Measurements from ENCODE around the gene HABP4.

Gene HABP4

DNA sequence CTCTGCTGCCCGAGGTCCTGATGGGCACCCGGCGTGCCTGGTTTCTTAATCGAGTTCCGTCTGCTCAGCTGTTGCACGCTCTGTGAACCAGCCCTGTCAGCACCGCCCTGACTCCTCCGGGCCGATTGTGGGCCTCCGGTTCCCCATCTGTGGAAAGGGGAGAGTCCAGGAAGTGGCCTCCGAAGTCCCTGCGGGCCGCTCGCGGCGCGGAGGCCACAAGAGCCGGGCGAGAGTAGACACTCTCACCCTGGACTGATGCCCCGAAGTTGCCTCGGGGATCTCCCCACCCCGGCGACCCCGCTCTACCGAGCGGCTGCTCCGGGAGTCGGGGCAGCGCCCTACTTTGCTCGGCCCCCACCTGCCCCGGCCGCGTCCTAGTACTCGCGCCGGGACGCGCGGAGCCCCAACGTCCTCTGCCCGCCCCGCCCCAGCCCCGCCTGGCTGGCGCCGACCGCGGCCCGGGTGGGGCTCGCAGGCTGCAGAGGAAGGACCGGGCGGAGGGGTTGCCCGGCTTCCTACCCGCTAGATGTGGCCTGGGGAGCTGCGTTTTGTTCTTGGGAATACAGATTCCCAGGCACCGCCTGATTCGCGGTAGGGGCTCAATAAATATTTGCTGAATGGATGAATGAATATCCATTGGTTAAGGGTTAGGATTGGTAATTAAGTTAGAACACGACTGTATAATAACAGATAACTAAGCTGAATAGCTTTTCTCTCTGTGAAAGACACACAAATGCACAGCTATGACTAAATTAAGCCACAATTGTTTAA lies 30.9 kb upstream of the HABP4 start:
- Histone ChIP-seq H3K27me3 (no peaks in the 10 kb centered on the region), H3K36me3 (no peaks in the 10 kb centered on the region), H3K4me1 (ENCODE audit: control insufficient read depth in 1 of 2, insufficient read depth in 1 of 2, low read depth in 1 of 2, low read length in 1 of 2) (peaks cover 22 to 28% of the 10 kb centered on the region in 2 experiments), H3K27ac (peak overlapping the region; percentile 79), H3K4me3 (ENCODE audit: low read depth in 1 of 2, low read length in 1 of 2) (peak overlapping the region; percentile 86 to 97), H3K9me3 (no peaks in the 10 kb centered on the region)
- no peak for TF ChIP-seq CTCF (IDR thresholded peaks at IDR 0.05)

DNA sequence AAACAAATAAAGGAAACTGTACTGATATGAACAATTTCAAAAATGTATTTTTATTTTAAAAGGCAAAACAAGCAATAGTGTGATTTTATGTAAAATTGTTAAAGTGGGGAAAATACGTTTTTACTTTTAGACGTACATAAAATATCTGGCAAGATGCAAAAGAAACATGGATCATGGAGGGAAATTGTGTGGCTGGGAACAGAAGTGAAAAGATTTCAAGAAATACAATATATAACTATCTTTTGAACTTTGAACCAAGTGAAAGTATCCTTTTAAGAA lies 30.3 kb upstream of the HABP4 start:
- peaks cover 17 to 22% of the 10 kb centered on the region in 2 experiments for H3K4me1 ChIP-seq (ENCODE audit: control insufficient read depth in 1 of 2, insufficient read depth in 1 of 2, low read depth in 1 of 2, low read length in 1 of 2)
- H3K27ac ChIP-seq = no peak overlapping the region
- H3K4me3 ChIP-seq (ENCODE audit: low read depth in 1 of 2, low read length in 1 of 2) = peak overlapping the region; percentile 86 to 97
- H3K9me3 ChIP-seq = no peaks in the 10 kb centered on the region
- no peaks in the 10 kb centered on the region for H3K27me3 ChIP-seq
- no peak for TF ChIP-seq CTCF (IDR thresholded peaks at IDR 0.05)
- no peaks in the 10 kb centered on the region for H3K36me3 ChIP-seq

DNA sequence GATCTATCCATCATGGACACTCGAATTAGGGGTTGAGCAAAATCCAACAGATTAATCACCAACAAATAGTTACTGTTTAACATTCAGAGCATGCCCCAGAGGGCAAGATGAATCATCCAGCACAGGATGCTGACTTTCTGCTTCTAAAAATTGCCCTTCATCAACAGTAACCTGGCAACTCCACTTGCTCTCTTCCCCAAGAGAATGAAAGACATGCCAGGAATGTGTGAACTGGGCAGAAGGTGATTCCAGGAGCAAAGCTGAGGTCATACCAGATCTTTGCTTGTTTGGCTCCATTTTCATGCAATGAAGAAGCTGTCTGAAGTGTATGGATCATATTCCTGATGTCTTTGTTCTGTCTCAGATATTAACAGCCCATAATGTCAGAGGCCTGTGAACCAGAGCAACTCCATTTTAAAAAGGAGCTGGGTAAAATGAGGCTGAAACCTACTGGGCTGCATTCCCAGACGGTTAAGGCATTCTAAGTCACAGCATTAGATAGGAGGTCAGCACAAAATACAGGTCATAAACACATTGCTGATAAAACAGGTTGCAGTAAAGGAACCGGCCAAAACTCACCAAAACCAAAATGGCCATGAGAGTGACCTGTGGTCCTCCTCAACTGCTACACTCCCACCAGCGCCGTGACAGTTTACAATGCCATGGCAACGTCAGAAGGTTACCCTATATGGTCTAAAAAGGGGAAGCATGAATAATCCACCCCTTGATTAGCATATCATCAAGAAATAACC lies 29.3 kb upstream of the HABP4 start:
- peaks cover 17 to 22% of the 10 kb centered on the region in 2 experiments for H3K4me1 ChIP-seq (ENCODE audit: control insufficient read depth in 1 of 2, insufficient read depth in 1 of 2, low read depth in 1 of 2, low read length in 1 of 2)
- no peak overlapping the region for H3K4me3 ChIP-seq (ENCODE audit: low read depth in 1 of 2, low read length in 1 of 2)
- no peaks in the 10 kb centered on the region for H3K27me3 ChIP-seq
- no peak for TF ChIP-seq CTCF (IDR thresholded peaks at IDR 0.05)
- no peaks in the 10 kb centered on the region for H3K9me3 ChIP-seq
- no peaks in the 10 kb centered on the region for H3K36me3 ChIP-seq
- no peak overlapping the region for H3K27ac ChIP-seq

DNA sequence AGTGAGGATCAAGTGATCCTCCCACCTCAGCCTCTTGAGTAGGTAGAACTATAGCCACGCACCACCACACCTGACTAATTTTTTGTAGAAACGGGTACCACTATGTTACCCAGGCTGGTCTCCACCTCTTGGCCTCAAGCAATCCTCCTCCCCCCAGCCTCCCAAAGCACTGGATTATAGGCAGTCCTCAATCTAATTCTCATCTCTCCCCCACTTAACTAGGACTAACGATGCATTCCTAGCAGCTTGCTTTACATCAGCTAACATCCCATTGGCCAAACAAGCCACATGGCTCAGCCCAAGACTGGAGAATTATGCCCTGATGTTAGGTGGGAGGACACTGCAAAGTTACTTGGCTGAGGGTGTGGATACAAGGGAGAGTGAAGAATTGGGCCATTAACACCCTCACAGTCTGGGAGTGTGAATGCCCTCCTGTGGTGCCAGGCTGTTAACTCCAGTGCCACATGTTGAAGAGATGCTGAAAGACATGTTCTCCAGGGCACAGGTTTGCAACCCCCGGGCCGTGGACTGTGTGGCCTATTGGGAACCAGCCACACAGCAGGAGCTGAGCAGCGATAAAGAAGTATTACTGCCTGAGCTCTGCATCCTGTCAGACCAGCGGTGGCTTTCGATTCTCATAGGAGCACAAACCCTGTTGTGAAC lies 26.5 kb upstream of the HABP4 start:
- H3K4me3 ChIP-seq (ENCODE audit: low read depth in 1 of 2, low read length in 1 of 2) = no peak overlapping the region
- H3K27me3 ChIP-seq = no peaks in the 10 kb centered on the region
- no peaks in the 10 kb centered on the region for H3K36me3 ChIP-seq
- no peak for TF ChIP-seq CTCF (IDR thresholded peaks at IDR 0.05)
- H3K27ac ChIP-seq = no peak overlapping the region
- no peaks in the 10 kb centered on the region for H3K9me3 ChIP-seq
- H3K4me1 ChIP-seq (ENCODE audit: control insufficient read depth in 1 of 2, insufficient read depth in 1 of 2, low read depth in 1 of 2, low read length in 1 of 2) = peaks cover 6 to 9% of the 10 kb centered on the region in 2 experiments

DNA sequence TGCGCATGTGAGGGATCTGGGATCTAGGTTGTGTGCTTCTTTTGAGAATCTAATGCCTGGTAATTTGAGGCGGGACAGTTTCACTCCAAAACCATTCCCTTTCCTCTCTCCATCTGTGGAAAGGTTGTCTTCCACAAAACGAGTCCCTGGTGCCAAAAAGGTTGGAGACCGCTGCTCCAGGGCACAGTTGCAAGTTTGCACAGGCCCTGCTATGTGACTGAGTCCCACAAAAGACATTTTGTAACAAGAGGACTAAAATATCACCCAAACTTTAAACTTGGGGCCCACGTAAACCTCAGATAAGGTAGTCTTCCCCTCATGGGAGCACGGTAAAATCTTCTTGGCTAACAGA lies 26.0 kb upstream of the HABP4 start:
- H3K4me1 ChIP-seq (ENCODE audit: control insufficient read depth in 1 of 2, insufficient read depth in 1 of 2, low read depth in 1 of 2, low read length in 1 of 2) = peaks cover 5 to 7% of the 10 kb centered on the region in 2 experiments
- no peak for TF ChIP-seq CTCF (IDR thresholded peaks at IDR 0.05)
- H3K9me3 ChIP-seq = no peaks in the 10 kb centered on the region
- H3K27me3 ChIP-seq = no peaks in the 10 kb centered on the region
- H3K36me3 ChIP-seq = no peaks in the 10 kb centered on the region
- H3K27ac ChIP-seq = no peak overlapping the region
- H3K4me3 ChIP-seq (ENCODE audit: low read depth in 1 of 2, low read length in 1 of 2) = no peak overlapping the region
